GM12892 (cell line): ENCODE data around the gene HOXA4.

Experiments
- DNase-seq: peaks from one replicate; pipeline ENCODE4 v3.0.0; 2011; ENCODE audit not compliant: insufficient read length
- FAIRE-seq: peaks from 2 replicates; lab custom pipeline; 2011; peaks lifted over from hg19 to GRCh38; lab: Jason Lieb, UNC
- POLR2A ChIP-seq: IDR thresholded peaks from 2 replicates; pipeline ENCODE4 v1.6.1; 2011; ENCODE audit warnings: low read depth, low read length, control low read depth
- POLR2AphosphoS5 ChIP-seq: IDR thresholded peaks from 2 replicates; pipeline ENCODE4 v1.6.1; 2011; ENCODE audit warnings: low read depth, low read length, control low read depth
- TAF1 ChIP-seq: IDR thresholded peaks from 2 replicates; pipeline ENCODE4 v1.6.1; 2011; ENCODE audit warnings: low read depth, mild to moderate bottlenecking, control low read depth, low read length, borderline replicate concordance

The HOXA4 gene

DNA sequence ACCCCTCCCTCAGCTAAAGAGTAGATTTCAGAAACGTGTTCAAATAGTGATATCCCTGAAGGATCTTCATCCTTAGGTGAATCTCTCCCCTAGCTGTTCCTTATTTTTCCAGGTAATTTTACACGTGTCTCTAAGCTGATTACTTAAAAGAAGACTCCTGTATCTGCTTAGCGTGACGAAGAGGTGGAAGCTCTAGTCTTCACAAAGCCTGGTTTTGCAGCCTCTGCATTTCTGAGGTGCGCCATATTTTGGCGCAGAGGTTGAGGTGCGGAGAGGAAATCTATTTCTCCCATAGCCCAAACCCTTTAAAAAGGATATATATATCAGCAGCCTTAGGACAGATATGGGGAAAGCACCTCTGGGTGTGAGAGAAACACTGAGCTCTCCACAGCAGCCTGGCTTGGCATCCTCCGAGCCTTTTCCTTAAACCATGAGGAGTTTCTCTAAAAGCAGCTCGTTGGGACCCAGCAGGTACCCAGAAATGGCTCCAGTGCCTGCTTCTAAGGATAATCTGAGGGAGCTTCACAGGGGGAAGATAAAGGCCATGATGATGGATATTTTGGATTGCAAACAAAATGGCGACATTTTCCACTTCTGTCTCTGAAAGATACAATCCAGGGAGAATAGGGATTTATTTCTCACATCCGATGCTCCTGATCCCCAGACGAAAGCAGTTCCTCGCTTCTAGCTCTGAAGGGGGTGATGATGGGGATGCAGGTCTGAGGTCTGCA, 25.1 kb downstream of the HOXA4 start:
- FAIRE-seq: no peak
- no peak for TF ChIP-seq POLR2A
- no peak for TF ChIP-seq TAF1
- TF ChIP-seq POLR2AphosphoS5: no peak
- no peak for DNase-seq

DNA sequence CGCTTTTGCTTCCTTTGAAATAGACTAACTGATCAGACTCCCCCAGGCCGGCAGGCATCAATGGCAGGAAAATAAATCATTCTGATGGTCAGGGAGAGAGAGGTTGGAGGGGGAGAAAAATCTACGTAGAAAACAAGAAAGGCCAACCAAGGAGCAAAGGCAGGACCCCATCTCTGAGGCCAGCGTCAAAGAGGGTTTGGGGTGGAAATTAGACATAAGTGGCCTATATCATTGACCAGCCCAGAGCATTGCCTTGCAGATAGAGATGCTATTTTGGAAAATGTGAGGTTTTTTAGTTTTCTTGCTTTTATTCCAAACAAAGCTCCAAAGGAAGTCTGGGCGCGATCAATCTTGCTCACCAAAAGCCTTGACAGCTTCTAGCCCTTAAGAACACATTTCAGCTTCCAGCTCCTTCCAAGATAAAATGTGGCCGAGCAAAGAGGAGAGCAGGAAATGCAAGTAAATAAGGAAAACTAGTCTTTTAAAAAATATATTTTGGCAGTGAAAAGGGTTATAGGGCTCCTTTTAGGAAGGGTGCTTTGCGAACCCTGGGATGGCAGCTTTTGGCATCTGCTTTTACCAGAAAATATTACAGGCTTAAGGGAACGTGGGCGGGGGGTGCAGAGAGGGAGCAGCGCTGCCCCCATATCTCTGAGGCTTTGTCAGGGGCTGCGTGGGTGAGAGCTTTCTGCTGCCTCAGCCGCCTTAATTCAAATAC, 26.1 kb downstream of the HOXA4 start:
- DNase-seq (no peak), FAIRE-seq (no peak)
- TF ChIP-seq TAF1 (no peak), POLR2A (no peak), POLR2AphosphoS5 (no peak)

DNA sequence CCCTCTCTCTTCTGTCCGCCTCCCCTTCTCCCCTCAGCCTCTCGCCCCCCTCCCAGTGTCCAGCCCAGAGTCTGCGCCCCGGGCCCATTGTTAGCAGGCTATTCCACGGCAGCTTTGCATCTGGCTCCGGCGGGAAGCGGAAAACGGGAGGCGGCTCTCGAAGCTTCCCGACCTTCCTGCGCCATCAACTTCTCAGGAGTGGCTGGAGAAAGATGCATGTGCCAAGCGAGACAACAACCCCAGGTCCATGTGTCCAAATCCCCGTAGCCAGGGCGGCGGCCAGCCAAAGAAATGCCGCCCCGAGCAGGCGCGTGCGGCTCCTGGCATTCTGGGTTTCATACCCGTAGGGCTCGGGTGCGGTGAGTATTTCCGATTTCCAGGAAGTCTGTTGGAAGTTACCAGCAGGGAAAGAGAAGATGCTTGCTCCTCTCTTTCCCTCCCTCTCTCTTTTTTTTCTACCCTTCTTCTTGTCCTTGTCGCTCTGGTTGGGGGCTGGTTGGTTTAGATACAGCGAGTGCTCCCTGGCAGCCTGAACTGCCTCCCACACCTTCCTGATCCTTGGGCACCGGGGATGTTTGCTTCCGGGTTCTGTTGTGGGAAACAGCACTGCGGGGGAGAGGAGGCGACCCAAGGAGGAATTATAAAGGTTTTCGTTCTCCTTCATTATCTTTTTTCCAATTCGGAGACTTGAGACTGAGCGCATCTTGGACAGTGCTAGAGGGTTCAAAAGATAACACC, 26.9 kb downstream of the HOXA4 start:
- DNase-seq: no peak
- FAIRE-seq: no peak
- TF ChIP-seq POLR2AphosphoS5: no peak
- no peak for TF ChIP-seq TAF1
- TF ChIP-seq POLR2A: no peak

DNA sequence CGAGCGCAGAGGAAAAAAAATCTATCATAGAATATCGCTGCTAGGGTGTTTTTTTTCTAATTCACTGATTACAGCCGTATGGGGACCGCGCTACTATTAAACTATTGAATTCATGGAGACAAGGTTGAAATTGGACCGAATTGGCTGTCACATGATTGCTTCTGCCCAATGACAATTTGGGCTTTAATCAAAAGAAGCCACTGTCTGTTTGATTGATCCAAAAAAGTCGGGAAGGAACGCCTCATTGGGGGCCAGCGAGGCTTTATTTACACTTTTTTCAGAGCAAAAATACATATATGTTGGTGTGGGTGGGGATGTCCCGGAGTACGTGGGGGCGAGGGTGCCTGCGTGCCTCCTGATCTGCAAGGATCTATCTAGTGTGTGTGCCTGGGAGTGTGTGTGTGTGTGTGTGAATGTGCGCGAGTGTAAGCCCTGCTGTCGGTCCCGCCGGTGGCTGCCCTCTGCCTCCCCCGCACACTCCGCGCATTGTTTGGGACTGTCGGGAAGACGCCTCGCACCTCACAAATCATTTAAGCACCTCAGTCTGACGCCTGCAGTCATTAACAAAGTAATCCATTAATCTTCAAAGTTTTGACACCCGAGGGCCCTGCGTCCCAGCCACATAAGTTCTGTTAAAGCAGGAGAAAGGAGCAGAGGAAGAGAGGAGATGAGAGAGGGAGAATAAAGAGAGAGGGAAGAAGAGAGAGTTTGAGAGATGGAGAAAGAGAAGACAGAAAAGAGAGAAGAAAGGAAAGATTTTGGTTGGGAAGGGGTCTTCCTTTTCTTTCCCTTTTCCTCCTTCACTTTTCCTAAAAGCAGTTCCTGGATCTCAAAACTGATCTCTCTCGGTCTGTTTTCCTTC, 27.7 kb downstream of the HOXA4 start, which contains the start of gene HOXA2:
Gene HOXA2, minus strand, starts transcription at position 103 of the 862 bp plus-strand sequence. CDS start 183 bp downstream, outside the sequence.
- DNase-seq: no peak
- no peak for TF ChIP-seq POLR2AphosphoS5
- no peak for TF ChIP-seq POLR2A
- no peak for TF ChIP-seq TAF1
- FAIRE-seq: no peak

DNA sequence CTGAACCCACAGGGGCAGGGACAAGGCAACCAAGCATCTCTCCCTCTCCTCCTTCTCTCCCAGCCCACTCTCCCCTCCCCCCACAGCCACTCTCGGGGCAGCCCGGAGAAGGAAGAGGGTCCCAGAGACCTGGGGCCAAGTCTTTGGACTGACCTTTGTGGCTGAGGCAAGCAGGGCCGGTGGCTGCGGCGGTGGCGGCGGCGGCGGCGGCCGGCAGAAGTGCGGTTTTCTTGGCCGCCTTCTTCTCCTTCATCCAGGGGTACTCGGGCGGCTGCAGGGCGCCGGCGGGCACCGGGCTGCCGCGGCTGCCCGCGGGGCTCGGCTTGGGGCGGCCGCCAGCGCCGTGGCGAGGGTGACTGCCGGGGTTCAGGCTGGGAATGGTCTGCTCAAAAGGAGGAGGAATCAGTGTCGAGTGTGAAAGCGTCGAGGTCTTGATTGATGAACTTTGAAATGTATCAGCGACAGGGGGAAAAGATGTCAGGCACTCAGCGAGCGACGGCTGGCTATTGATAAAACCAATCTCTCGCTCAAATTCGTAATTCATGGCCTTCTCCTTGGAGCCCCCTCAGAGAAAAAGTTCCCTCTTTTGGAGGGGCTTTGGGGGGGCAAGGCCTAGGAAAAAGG, 28.5 kb downstream of the HOXA4 start:
- no peak for TF ChIP-seq POLR2A
- TF ChIP-seq TAF1: no peak
- no peak for TF ChIP-seq POLR2AphosphoS5
- DNase-seq (no peak), FAIRE-seq (no peak)

DNA sequence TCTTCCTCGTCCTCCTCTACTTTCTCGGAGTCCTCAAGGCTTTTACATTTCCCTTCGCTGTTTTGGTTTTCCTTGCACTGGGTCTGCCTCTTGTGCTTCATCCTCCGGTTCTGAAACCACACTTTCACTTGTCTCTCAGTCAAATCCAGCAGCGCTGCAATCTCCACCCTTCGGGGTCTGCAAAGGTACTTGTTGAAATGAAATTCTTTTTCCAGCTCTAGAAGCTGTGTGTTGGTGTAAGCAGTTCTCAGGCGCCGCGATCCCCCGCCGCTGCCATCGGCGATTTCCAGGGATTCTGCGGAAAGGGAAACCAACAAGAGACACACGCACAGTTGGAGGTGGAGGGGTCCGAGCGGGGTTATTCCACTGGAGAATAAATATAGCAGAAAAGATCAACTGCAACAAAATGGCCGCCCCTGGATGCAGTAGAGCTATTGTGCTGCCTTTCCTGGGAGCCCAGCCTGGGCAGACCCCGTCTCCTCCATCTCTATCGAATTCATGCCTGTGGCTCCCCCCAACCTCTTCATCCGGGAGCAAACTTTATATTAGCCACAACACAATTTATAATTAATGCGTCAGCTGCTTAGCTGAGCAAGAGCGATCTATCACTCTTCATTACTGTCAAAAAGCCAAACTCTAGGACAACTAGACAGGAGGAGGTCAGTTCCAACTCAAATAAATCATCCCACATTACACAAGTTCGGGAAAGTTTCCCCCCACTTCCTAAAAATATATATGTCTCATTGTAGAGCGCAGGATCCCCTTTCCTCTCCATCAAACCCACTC, 29.2 kb downstream of the HOXA4 start:
- DNase-seq: no peak
- FAIRE-seq: no peak
- no peak for TF ChIP-seq POLR2A
- TF ChIP-seq POLR2AphosphoS5: no peak
- no peak for TF ChIP-seq TAF1

DNA sequence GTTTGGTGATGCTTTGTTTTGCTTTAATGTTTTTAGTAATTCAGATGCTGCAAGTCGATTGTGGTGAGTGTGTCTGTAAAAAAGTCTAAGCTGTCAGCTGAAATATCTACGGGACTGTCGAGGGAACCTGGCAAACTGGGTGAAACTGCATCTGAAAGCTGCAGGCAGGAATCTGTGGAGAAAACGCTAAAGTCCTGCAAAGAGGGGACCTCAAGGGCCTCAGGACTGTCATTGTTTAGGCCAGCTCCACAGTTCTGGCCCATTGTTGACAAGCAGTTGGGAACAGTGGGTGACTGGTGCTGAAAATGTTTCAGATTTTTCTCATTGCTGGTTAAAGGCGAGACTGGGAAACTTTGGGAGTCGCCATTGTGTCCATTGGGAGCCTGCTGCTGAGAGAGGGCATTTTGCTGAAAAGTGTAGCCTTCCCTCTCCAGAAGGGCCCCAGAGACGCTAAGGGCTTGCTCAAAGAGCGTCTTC, 29.8 kb downstream of the HOXA4 start:
- FAIRE-seq (no peak), DNase-seq (no peak)
- TF ChIP-seq TAF1 (no peak), POLR2AphosphoS5 (no peak), POLR2A (no peak)

DNA sequence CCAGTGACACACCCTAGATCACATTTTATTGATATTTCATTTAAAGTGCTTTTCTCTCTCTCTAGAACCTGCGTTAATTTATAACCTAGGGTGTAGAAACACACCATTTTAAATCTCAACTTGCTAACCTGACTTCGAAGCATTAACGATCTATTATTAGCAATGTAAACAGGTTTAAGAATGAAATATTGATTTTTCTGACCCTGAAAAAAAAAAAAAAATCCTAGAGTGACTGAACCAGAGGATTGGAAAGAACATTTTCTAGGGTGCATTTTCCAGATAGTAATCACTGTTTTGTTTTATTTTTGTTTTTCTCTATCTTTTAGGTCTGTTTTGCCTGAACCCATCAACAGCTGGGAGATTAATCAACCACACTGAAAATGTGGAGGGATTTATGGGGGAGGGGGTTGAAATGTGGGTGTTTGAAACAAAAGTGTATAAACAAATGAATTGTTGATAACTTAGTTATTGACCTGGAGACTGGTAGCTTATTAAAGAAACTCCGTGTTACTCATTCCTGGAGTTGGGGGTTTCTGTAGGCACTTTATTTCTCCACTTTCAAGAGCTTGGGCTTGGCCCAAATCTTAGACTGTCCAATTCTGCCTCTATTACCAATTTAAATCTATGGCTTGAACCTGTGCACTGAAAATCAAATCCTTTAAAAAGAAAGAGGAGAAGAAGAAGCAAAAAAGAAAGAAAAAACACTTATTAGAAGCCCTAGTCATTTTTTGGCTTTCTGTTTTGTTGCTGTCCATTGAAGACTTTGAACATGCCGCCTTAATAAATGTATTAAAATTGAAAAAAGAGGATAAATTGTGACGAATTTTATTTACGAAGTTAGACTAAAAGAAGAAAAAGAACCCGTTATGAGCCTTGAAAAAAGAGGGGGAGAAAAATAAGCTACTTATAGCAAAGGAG, 30.8 kb downstream of the HOXA4 start:
- FAIRE-seq (no peak), DNase-seq (no peak)
- TF ChIP-seq TAF1: no peak
- no peak for TF ChIP-seq POLR2A
- TF ChIP-seq POLR2AphosphoS5: no peak
